GM19438 (cell line): ENCODE results near the gene SUPT6H.
"Not testable (repeated sequence)": the region's sequence is repeated elsewhere in the genome, so short reads cannot be mapped to it uniquely, and the experiment has no call there.

ENCODE experiments used
- ATAC-seq: cut with Tn5 transposase; IDR thresholded peaks from one replicate; pipeline ENCODE4 v1.9.1; 2021; ENCODE audit warnings: low read depth; ENCODE audit not compliant: unreplicated experiment

Gene SUPT6H

GRCh38 chr17:28734712-28735241 is 72.8 kb downstream of the SUPT6H start:
- no peak for ATAC-seq

- ATAC-seq: no peak
Observed at GRCh38 chr17:28735242-28735722, 73.3 kb downstream of the SUPT6H start.

- ATAC-seq: not testable (repeated sequence)
Observed at GRCh38 chr17:28735913-28736769, 74.1 kb downstream of the SUPT6H start.

DNA sequence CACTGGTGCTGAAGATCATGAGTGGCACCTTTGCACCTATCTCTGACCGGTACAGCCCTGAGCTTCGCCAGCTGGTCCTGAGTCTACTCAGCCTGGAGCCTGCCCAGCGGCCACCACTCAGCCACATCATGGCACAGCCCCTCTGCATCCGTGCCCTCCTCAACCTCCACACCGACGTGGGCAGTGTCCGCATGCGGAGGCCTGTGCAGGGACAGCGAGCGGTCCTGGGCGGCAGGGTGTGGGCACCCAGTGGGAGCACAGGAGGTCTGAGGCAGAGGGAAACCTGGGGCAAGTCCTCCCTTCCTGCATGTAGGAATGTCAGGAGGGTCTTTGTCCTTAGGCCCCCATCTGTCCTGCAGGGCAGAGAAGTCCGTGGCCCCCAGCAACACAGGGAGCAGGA is 75.3 kb downstream of the SUPT6H start:
- no peak for ATAC-seq

- ATAC-seq: peak; percentile 52
Observed at GRCh38 chr17:28737770-28738679, 76.0 kb downstream of the SUPT6H start.

DNA sequence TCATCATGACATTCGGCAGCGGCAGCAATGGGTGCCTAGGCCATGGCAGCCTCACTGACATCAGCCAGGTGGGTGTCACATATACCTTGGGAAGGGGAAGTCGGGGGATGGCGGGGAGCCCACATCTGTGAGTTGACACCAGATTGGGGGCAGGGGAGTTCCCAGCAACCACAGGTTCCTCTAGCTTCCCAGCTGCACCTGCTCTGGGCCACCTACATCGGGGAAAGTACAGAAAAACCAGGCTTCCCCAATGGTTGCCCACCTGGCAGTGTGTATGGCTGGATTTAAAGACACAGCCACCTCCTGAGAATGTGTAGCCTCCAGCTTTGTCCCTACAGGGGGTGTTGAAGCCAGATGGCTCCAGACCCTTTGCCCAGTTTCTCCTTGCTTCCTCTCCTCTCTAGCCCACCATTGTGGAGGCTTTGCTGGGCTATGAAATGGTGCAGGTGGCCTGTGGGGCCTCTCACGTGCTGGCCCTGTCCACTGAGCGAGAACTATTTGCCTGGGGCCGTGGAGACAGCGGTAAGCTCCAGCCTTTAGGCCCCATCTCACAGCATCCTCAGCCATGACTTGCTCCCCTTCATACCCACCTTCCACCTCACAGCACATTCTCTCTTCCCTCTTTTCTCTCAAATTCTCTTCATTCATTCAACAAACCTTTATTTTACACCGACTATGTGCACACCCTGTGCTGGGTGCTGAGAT is 76.8 kb downstream of the SUPT6H start:
- no peak for ATAC-seq

- ATAC-seq: no peak
Observed at GRCh38 chr17:28740406-28741357, 78.7 kb downstream of the SUPT6H start.

GRCh38 chr17:28741358-28742349 is 79.6 kb downstream of the SUPT6H start:
- ATAC-seq: no peak

GRCh38 chr17:28743243-28744103 is 81.5 kb downstream of the SUPT6H start, which contains the start of gene TRAF4:
Gene TRAF4, plus strand, starts transcription at chr17:28744011. Its CDS starts 102 bp downstream, at chr17:28744113.
- peak; percentile 52 for ATAC-seq

DNA sequence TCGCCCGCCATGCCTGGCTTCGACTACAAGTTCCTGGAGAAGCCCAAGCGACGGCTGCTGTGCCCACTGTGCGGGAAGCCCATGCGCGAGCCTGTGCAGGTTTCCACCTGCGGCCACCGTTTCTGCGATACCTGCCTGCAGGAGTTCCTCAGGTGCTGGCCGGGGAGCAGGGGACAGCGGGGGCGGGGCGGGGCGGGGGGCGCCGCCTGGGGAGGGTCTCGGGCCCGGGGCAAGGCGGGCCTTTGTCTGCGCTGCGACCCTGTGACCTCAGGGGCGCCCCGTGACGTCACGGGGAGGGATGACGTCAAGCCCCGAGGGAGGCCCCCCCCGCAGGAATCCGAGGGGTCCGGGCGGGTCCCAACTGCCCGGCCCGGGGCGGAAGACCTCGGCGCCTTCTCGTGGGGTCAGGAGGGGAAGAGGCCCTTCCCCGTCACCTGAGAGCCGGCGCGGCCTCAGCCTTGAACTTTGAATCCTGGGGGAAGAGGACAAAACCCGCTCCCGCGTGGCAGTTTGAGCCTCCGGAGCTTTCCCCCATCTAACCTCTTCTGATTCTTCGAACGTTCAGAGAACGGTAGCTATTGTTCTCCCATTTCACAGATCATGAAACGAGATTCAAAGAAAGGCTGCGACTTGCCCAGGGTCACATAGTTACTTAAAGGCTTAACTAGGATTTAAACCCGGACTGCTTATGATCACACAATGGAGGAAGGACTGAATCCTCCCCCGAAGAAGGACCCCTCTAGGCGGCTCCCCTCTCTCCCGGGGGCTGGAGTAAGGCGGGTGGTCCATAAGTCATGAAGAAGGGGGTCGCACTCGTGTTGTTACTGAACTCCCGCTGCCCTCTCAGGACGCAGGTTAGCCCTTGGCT is 82.3 kb downstream of the SUPT6H start:
- no peak for ATAC-seq

GRCh38 chr17:28744972-28745785 is 83.2 kb downstream of the SUPT6H start:
- ATAC-seq: no peak

- no peak for ATAC-seq
Observed at GRCh38 chr17:28745786-28746411, 83.9 kb downstream of the SUPT6H start.

DNA sequence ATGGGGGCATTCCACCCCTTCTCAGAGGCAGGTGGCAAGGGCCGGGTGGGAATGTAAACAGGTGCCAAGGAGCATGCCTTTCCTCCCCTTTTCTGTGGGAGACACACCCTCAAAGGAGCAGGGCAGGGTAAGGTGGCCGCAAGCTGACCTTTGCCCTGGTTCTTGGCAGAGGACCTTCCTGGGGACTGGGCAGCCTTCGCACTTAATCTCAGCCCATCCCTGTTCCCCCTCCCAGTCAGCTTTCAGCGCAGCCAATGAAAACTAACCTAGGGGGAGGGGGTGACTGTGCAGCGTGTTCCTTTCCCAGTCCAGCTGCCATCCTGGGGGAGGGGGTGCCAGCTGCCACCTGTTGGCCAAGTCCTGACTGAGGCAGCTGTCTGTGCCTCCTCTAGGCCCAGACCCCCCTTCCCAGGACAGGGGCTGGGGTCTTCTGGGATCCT is 84.6 kb downstream of the SUPT6H start:
- no peak for ATAC-seq

DNA sequence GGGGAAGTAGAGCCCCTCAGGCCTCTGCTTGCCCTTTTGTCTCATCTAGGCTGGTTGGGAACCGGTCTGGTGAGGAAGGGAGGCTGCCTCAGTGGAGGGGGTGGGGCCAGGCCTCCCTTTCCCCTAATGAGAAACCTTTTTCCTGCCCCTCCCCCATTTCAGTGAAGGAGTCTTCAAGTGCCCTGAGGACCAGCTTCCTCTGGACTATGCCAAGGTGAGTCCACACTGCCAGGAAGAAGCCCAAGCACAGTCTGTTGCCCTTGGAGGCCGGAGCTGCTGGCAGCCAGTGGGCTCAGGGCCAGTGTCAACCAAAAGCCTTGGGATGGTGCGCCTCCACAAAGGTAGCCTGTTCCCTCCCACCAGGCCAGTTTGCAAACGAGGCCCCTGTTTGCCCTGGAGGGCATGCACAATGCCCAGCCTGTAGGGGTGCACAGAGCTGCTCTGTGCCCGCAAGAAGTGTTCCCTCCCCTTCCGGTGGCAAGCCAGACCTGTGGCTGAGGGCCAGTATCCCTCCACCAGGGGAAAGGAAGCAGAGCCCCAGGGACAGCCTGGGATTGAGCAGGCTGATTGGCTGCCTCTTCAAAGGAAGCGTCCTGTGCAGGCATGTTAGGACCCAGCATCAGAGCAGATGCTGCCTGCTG is 85.2 kb downstream of the SUPT6H start:
- no peak for ATAC-seq
